ENCODE measurements around the gene NRXN3. TPM values are rescaled to one million over a fixed set of nuclear protein-coding genes. Genes with fewer than 3 reads are reported as not detected.

The NRXN3 gene
- total RNA-seq, 2 experiments from 2014 or later = not detected

- CTCF ChIA-PET = no interaction called here
- no peaks in the 10 kb centered on the region for H3K4me1 Mint-ChIP-seq
- H3K4me3 Mint-ChIP-seq = no peak overlapping the region
- no peaks in the 10 kb centered on the region for H3K9me3 Mint-ChIP-seq
- no peaks in the 10 kb centered on the region for H3K36me3 Mint-ChIP-seq (ENCODE audit: low read depth)
- POLR2A ChIA-PET = no interaction called here
- no peak overlapping the region for H3K27ac Mint-ChIP-seq
- no peak for DNase-seq
- H3K27me3 Mint-ChIP-seq = no peaks in the 10 kb centered on the region
Measured at GRCh38 chr14:78633752-78634151, 463.6 kb downstream of the NRXN3 start.

DNA sequence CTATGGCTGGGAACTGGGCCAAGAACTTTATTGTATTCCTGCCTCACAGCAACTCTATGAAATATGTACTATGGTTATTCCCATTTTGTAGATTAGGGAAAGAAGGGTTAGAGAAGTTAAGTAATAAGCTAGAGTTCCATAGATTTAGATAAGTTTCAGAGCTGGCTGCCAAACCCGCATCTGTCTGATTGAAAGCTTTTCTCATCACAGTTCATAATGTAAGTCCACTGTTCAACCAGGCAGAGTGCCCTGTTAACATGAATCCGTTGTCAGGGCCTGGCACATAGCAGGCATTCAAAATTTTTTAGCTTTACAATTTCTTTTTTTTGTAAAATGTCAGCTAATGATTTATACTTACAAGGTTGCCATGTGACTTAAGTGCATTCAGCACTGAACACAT lies 467.3 kb downstream of the NRXN3 start:
- H3K27me3 Mint-ChIP-seq = no peaks in the 10 kb centered on the region
- no peaks in the 10 kb centered on the region for H3K9me3 Mint-ChIP-seq
- POLR2A ChIA-PET = no interaction called here
- no peak overlapping the region for H3K4me3 Mint-ChIP-seq
- H3K4me1 Mint-ChIP-seq = no peaks in the 10 kb centered on the region
- H3K36me3 Mint-ChIP-seq (ENCODE audit: low read depth) = no peaks in the 10 kb centered on the region
- CTCF ChIA-PET = no interaction called here
- no peak overlapping the region for H3K27ac Mint-ChIP-seq
- DNase-seq = no peak

- CTCF ChIA-PET = no interaction called here
- Mint-ChIP-seq H3K4me3 (no peak overlapping the region), H3K27me3 (no peaks in the 10 kb centered on the region), H3K36me3 (ENCODE audit: low read depth) (no peaks in the 10 kb centered on the region), H3K27ac (no peak overlapping the region), H3K9me3 (no peaks in the 10 kb centered on the region), H3K4me1 (no peaks in the 10 kb centered on the region)
- POLR2A ChIA-PET = no interaction called here
- no peak for DNase-seq
Measured at GRCh38 chr14:78637908-78638475, 467.8 kb downstream of the NRXN3 start.

GRCh38 chr14:78638926-78639325 lies 468.8 kb downstream of the NRXN3 start:
- Mint-ChIP-seq H3K4me1 (no peaks in the 10 kb centered on the region), H3K27me3 (no peaks in the 10 kb centered on the region), H3K27ac (no peak overlapping the region), H3K4me3 (no peak overlapping the region), H3K9me3 (no peaks in the 10 kb centered on the region), H3K36me3 (ENCODE audit: low read depth) (no peaks in the 10 kb centered on the region)
- ChIA-PET CTCF (no interaction called here), POLR2A (no interaction called here)
- DNase-seq = no peak

- H3K9me3 Mint-ChIP-seq = no peaks in the 10 kb centered on the region
- H3K4me1 Mint-ChIP-seq = no peaks in the 10 kb centered on the region
- H3K36me3 Mint-ChIP-seq (ENCODE audit: low read depth) = no peaks in the 10 kb centered on the region
- H3K27me3 Mint-ChIP-seq = peaks cover 2% of the 10 kb centered on the region
- H3K27ac Mint-ChIP-seq = no peak overlapping the region
- ChIA-PET POLR2A (no interaction called here), CTCF (no interaction called here)
- H3K4me3 Mint-ChIP-seq = no peak overlapping the region
- DNase-seq = no peak
Measured at GRCh38 chr14:78644824-78645559, 474.8 kb downstream of the NRXN3 start.

GRCh38 chr14:78652727-78653126 lies 482.6 kb downstream of the NRXN3 start:
- no peak overlapping the region for H3K4me3 Mint-ChIP-seq
- ChIA-PET CTCF (no interaction called here), POLR2A (no interaction called here)
- no peaks in the 10 kb centered on the region for H3K9me3 Mint-ChIP-seq
- peaks cover 2% of the 10 kb centered on the region for H3K27me3 Mint-ChIP-seq
- no peaks in the 10 kb centered on the region for H3K36me3 Mint-ChIP-seq (ENCODE audit: low read depth)
- H3K4me1 Mint-ChIP-seq = no peaks in the 10 kb centered on the region
- no peak overlapping the region for H3K27ac Mint-ChIP-seq
- no peak for DNase-seq

DNA sequence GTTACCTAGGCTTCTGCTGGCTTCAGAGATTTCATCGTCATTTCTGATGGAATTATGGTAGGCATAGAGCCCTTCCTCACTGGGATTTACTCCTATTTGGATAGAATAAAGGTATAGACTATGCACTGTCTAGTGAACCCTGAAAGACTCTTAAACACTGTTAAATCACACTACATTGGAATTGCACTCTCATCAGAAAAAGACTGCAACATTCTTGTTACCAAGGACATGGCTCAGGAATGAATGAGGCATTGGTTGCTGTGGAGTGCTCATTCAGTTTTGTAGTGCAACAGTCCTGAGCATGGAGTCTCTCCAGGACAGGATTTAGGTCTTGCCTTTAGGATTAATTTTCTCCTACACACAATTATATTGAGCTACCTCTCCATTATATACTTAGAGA lies 483.0 kb downstream of the NRXN3 start:
- H3K27me3 Mint-ChIP-seq = peaks cover 2% of the 10 kb centered on the region
- DNase-seq = no peak
- POLR2A ChIA-PET = no interaction called here
- no peaks in the 10 kb centered on the region for H3K36me3 Mint-ChIP-seq (ENCODE audit: low read depth)
- CTCF ChIA-PET = no interaction called here
- no peaks in the 10 kb centered on the region for H3K4me1 Mint-ChIP-seq
- no peak overlapping the region for H3K4me3 Mint-ChIP-seq
- no peaks in the 10 kb centered on the region for H3K9me3 Mint-ChIP-seq
- H3K27ac Mint-ChIP-seq = no peak overlapping the region

- no peaks in the 10 kb centered on the region for H3K4me1 Mint-ChIP-seq
- H3K9me3 Mint-ChIP-seq = no peaks in the 10 kb centered on the region
- POLR2A ChIA-PET = no interaction called here
- no peak for DNase-seq
- H3K36me3 Mint-ChIP-seq (ENCODE audit: low read depth) = no peaks in the 10 kb centered on the region
- H3K27ac Mint-ChIP-seq = no peak overlapping the region
- no peaks in the 10 kb centered on the region for H3K27me3 Mint-ChIP-seq
- no peak overlapping the region for H3K4me3 Mint-ChIP-seq
- CTCF ChIA-PET = no interaction called here
Measured at GRCh38 chr14:78657451-78657850, 487.3 kb downstream of the NRXN3 start.

DNA sequence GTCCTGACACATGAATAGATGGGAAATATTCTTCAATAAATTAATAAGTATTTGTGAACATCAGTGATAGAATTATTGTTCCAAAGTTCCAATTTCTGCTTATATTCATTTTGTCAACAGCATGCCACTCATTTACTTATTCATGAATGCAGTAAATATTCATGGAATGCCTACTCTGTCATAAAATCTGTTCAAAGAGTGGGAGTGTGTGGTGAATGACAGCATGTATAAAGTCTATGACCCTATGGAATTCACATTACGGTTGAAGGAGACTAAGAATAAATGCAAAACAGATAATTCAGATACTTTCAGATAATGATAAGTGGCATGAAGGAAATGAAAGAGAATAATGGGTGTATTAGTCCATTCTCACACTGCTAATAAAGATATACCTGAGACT lies 494.7 kb downstream of the NRXN3 start:
- no peaks in the 10 kb centered on the region for H3K36me3 Mint-ChIP-seq (ENCODE audit: low read depth)
- CTCF ChIA-PET = no interaction called here
- POLR2A ChIA-PET = no interaction called here
- H3K9me3 Mint-ChIP-seq = no peaks in the 10 kb centered on the region
- H3K4me1 Mint-ChIP-seq = no peaks in the 10 kb centered on the region
- no peaks in the 10 kb centered on the region for H3K27me3 Mint-ChIP-seq
- no peak for DNase-seq
- no peak overlapping the region for H3K27ac Mint-ChIP-seq
- H3K4me3 Mint-ChIP-seq = no peak overlapping the region

DNA sequence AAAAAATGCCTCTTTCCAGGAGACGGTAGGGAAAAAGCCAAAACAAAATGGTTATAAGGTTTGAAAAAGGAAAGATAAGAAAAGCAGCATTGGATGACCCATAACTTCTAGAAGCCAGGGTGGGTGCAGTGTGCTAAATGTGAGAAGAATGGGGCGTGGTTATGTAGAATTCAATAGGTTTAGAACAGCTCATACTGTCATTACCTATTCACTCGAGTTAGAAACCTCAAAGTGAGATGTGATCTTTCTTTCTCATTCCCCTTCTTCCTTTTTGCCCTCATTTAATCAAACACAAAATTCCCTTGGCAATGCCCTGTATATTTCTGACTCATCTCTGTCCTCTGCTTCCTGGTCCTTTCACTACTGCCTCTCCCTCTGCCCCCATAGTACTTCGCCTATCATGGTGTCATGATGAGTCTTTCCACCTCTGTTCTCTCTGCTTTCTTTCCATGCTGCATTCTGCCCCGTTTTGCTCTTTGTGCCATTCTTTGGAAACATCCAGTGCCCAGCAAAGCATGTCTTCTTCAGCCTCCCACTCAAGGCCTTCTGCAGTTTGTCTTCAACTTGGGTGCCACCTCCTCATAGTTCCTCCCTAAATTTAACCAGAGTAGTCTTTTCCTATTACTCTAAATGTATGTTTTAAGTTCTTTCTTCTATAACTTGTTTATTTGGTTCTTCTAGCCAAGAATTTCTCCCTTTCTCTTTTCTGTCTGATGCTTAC lies 496.3 kb downstream of the NRXN3 start:
- no peak overlapping the region for H3K4me3 Mint-ChIP-seq
- ChIA-PET POLR2A (no interaction called here), CTCF (no interaction called here)
- no peak overlapping the region for H3K27ac Mint-ChIP-seq
- no peaks in the 10 kb centered on the region for H3K27me3 Mint-ChIP-seq
- H3K9me3 Mint-ChIP-seq = no peaks in the 10 kb centered on the region
- no peak for DNase-seq
- no peaks in the 10 kb centered on the region for H3K4me1 Mint-ChIP-seq
- no peaks in the 10 kb centered on the region for H3K36me3 Mint-ChIP-seq (ENCODE audit: low read depth)

DNA sequence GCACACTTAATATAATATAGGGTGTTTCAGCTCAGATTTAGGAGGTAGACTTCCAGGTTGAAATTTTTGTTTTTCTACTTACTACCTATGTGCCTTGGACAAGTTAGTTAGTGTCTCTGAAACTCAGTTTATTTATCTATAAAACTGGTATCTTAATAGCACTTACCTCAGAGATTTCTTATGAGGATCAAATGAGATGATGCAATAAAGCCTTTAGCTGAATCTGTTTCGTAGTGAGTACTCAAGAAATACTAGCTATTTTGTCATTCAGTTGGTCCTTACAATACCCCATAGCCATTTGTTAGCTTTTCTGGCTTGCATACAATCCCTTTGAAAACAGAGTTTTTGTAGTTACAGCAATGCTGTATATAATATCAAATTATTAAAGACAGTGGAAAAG lies 497.0 kb downstream of the NRXN3 start:
- no peaks in the 10 kb centered on the region for H3K4me1 Mint-ChIP-seq
- ChIA-PET CTCF (no interaction called here), POLR2A (no interaction called here)
- no peaks in the 10 kb centered on the region for H3K9me3 Mint-ChIP-seq
- DNase-seq = no peak
- no peaks in the 10 kb centered on the region for H3K27me3 Mint-ChIP-seq
- no peak overlapping the region for H3K27ac Mint-ChIP-seq
- no peak overlapping the region for H3K4me3 Mint-ChIP-seq
- H3K36me3 Mint-ChIP-seq (ENCODE audit: low read depth) = no peaks in the 10 kb centered on the region

GRCh38 chr14:78673845-78674244 lies 503.7 kb downstream of the NRXN3 start:
- ChIA-PET CTCF (no interaction called here), POLR2A (no interaction called here)
- Mint-ChIP-seq H3K9me3 (no peaks in the 10 kb centered on the region), H3K27me3 (no peaks in the 10 kb centered on the region), H3K4me1 (no peaks in the 10 kb centered on the region), H3K27ac (no peak overlapping the region), H3K36me3 (ENCODE audit: low read depth) (no peaks in the 10 kb centered on the region), H3K4me3 (no peak overlapping the region)
- DNase-seq = no peak

DNA sequence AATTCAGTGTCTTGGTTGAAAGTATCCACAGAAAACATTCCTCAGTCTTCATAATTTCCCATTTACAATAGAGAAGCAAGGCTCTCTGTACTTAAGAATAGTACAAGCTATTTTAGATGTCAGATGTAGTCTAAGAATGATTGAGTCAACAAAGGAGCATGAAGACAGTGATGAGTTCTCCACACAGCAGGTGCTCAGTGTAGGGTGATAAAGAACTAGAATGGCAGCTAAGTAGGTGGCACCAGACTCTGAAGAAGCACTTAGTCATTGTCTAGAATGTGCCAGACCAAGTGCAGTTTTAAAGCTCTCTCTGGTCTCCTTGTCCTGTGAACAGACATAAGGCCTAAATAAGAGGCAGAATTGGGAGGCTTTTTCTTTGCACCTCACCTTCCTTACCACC lies 504.6 kb downstream of the NRXN3 start:
- no peak overlapping the region for H3K4me3 Mint-ChIP-seq
- no peak overlapping the region for H3K27ac Mint-ChIP-seq

GRCh38 chr14:78683206-78683605 lies 513.0 kb downstream of the NRXN3 start:
- CTCF ChIA-PET = no interaction called here
- Mint-ChIP-seq H3K27me3 (no peaks in the 10 kb centered on the region), H3K4me3 (no peak overlapping the region), H3K27ac (no peak overlapping the region), H3K9me3 (no peaks in the 10 kb centered on the region), H3K4me1 (no peaks in the 10 kb centered on the region), H3K36me3 (ENCODE audit: low read depth) (no peaks in the 10 kb centered on the region)
- POLR2A ChIA-PET = no interaction called here
- no peak for DNase-seq

More for the DNA sequence above, 504.6 kb downstream of the NRXN3 start:
- DNase-seq = no peak
- ChIA-PET CTCF (interaction anchor here (0.6 kb wide), 1 partner anchor 106 kb away, joined by 4 read pairs; no protein-coding TSS in a partner anchor), POLR2A (no interaction called here)
- Mint-ChIP-seq H3K27me3 (no peaks in the 10 kb centered on the region), H3K4me1 (no peaks in the 10 kb centered on the region), H3K36me3 (ENCODE audit: low read depth) (no peaks in the 10 kb centered on the region), H3K9me3 (no peaks in the 10 kb centered on the region)
